Lower lobe of right lung (tissue), 2 donors: ENCODE results near the gene WDR26. TPM values are rescaled to one million over a fixed set of nuclear protein-coding genes. Genes with fewer than 3 reads are reported as not detected.

ENCODE experiments used
- ATAC-seq, 2 donors: fragments of 200-7000 bp; cut with Tn5 transposase; one replicate each; pipeline ENCODE4 v1.9.1; 2020 to 2022; ENCODE audit warnings: mild to moderate bottlenecking in 2 of 2, moderate library complexity in 2 of 2
- DNase-seq: peaks from one replicate; pipeline ENCODE4 v3.0.0-alpha.2; 2020
- H3K27ac ChIP-seq: fragments of 200-600 bp; one replicate; pipeline ENCODE4 v1.8.0; 2022
- H3K27me3 ChIP-seq: fragments of 200-600 bp; one replicate; pipeline ENCODE4 v1.8.0; 2022; ENCODE audit warnings: low read depth
- H3K36me3 ChIP-seq: fragments of 200-600 bp; one replicate; pipeline ENCODE4 v1.8.0; 2022; ENCODE audit warnings: mild to moderate bottlenecking
- H3K4me1 ChIP-seq: fragments of 200-600 bp; one replicate; pipeline ENCODE4 v1.8.0; 2022
- H3K4me3 ChIP-seq: fragments of 200-600 bp; one replicate; pipeline ENCODE4 v1.8.0; 2022; ENCODE audit warnings: mild to moderate bottlenecking
- H3K9me3 ChIP-seq: fragments of 200-600 bp; one replicate; pipeline ENCODE4 v1.8.0; 2022
- CTCF ChIP-seq: fragments of 200-600 bp; IDR thresholded peaks from one replicate; pipeline ENCODE4 v1.8.0; 2022; ENCODE audit warnings: antibody characterized with exemption, mild to moderate bottlenecking
- intact Hi-C: fragments of 100-400 bp; cut with DNase I; formaldehyde crosslinking; loops from one replicate; pipeline ENCODE4 v1.11.0; 2022
- total RNA-seq: library from RNA; stranded (reverse); fragmentation: NEBNext Ultra II Directional; extraction: Animal tissue kit (Norgen Biotek cat#: 25700); gene quantifications from one replicate; pipeline ENCODE4 v1.2.1, GENCODE V29; 2021
- donor health status: DM: no; HTN: yes; CAD: no; lungs with severe emphysema.

WDR26 gene
- total RNA-seq, 1 donor from 2014 or later = 86.6 TPM

DNA sequence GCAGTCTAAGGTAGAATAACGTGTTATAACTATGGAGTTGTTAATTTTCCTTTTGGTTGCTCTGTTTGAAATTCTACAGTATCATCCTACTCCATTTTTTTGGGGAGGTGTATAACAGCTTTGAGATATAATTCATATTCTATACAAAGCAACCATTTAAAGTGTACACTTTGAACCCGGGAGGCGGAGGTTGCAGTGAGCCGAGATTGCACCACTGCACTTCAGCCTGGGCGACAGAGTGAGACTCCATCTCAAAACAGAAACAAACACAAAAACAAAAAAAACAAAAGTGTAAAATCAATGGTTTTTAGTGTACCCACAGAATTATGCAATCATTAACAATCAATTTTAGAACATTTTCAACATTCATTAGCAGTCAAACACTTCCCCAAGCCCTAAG lies 44.1 kb downstream of the WDR26 start:
- Histone ChIP-seq H3K36me3 (peaks cover 98% of the 10 kb centered on the region), H3K4me1 (no peaks in the 10 kb centered on the region), H3K27ac (no peak overlapping the region), H3K9me3 (no peaks in the 10 kb centered on the region), H3K27me3 (no peaks in the 10 kb centered on the region), H3K4me3 (no peak overlapping the region)
- ATAC-seq (no peak), DNase-seq (no peak)
- no peak for TF ChIP-seq CTCF
- intact Hi-C loops = no loop called here

- ATAC-seq (no peak), DNase-seq (no peak)
- H3K27me3 ChIP-seq = no peaks in the 10 kb centered on the region
- intact Hi-C loops = no loop called here
- H3K36me3 ChIP-seq = peaks cover 74% of the 10 kb centered on the region
- no peaks in the 10 kb centered on the region for H3K9me3 ChIP-seq
- TF ChIP-seq CTCF = no peak
- no peak overlapping the region for H3K4me3 ChIP-seq
- no peak overlapping the region for H3K27ac ChIP-seq
- H3K4me1 ChIP-seq = no peaks in the 10 kb centered on the region
Observed at GRCh38 chr1:224387943-224388342, 46.7 kb downstream of the WDR26 start.

DNA sequence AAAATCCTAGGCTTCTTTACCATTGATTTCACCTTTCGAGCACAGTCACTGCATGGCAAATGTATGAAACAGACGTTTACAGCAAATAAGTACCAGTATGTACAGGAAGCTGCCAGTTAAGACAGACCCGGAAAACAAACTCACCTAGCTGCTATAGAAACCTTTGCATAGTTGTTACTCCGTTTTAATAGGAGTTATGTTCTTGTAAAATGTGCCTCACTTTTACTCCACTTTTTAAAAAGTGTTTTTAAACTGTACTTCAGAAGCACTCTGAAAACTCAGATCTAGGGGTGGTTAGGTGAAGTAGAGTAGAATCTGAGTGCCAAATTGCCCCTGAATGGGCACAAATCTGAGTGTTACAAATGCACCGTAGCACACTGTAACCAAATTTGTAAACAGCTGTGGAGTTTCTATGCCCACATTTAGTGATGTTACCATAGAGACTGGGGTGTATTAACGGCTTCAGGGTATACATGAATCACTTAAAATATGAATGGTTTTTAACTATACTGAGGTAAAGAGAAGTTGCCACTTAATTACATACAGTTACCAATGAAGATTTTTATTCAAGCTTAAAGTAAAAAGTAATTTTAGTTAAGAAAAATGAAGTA lies 47.2 kb downstream of the WDR26 start:
- Histone ChIP-seq H3K4me3 (no peak overlapping the region), H3K4me1 (no peaks in the 10 kb centered on the region), H3K27me3 (no peaks in the 10 kb centered on the region), H3K27ac (no peak overlapping the region), H3K9me3 (no peaks in the 10 kb centered on the region), H3K36me3 (peaks cover 69% of the 10 kb centered on the region)
- intact Hi-C loops = no loop called here
- no peak for TF ChIP-seq CTCF
- DNase-seq (no peak), ATAC-seq (no peak)

DNA sequence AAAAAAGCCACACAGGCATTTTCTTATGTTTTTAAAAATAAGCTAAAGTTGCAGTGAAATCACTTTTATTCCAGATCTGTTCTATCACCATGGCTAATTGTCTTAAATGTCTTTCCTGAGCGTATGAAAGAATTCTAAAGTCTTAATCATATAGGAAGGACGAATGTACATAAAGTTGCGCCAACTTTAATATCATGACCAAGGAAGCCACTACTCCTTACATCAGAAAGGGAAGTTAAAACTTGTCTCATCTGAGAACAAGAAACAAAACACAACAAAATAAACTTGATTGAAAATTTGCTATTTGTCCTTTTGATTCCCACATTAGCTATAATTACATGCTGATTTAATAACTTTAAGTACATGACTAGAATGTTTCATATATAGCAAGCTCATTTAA lies 51.4 kb downstream of the WDR26 start:
- Histone ChIP-seq H3K4me1 (peaks cover 21% of the 10 kb centered on the region), H3K9me3 (no peaks in the 10 kb centered on the region), H3K4me3 (no peak overlapping the region), H3K27me3 (no peaks in the 10 kb centered on the region), H3K36me3 (peaks cover 46% of the 10 kb centered on the region), H3K27ac (no peak overlapping the region)
- no peak for TF ChIP-seq CTCF
- intact Hi-C loops = no loop called here
- no peak for DNase-seq
- ATAC-seq = no peak

- no peak overlapping the region for H3K4me3 ChIP-seq
- ATAC-seq (no peak), DNase-seq (no peak)
- no peak overlapping the region for H3K27ac ChIP-seq
- no peaks in the 10 kb centered on the region for H3K9me3 ChIP-seq
- H3K4me1 ChIP-seq = peaks cover 21% of the 10 kb centered on the region
- intact Hi-C loops = no loop called here
- peaks cover 46% of the 10 kb centered on the region for H3K36me3 ChIP-seq
- no peak for TF ChIP-seq CTCF
- H3K27me3 ChIP-seq = no peaks in the 10 kb centered on the region
Observed at GRCh38 chr1:224381880-224382548, 52.6 kb downstream of the WDR26 start.
